Measurements from ENCODE around the gene ZBTB1.
A peak's percentile ranks its signal among the peaks of the same experiment; 100 is the strongest.

Gene ZBTB1, protein sequence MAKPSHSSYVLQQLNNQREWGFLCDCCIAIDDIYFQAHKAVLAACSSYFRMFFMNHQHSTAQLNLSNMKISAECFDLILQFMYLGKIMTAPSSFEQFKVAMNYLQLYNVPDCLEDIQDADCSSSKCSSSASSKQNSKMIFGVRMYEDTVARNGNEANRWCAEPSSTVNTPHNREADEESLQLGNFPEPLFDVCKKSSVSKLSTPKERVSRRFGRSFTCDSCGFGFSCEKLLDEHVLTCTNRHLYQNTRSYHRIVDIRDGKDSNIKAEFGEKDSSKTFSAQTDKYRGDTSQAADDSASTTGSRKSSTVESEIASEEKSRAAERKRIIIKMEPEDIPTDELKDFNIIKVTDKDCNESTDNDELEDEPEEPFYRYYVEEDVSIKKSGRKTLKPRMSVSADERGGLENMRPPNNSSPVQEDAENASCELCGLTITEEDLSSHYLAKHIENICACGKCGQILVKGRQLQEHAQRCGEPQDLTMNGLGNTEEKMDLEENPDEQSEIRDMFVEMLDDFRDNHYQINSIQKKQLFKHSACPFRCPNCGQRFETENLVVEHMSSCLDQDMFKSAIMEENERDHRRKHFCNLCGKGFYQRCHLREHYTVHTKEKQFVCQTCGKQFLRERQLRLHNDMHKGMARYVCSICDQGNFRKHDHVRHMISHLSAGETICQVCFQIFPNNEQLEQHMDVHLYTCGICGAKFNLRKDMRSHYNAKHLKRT

DNA sequence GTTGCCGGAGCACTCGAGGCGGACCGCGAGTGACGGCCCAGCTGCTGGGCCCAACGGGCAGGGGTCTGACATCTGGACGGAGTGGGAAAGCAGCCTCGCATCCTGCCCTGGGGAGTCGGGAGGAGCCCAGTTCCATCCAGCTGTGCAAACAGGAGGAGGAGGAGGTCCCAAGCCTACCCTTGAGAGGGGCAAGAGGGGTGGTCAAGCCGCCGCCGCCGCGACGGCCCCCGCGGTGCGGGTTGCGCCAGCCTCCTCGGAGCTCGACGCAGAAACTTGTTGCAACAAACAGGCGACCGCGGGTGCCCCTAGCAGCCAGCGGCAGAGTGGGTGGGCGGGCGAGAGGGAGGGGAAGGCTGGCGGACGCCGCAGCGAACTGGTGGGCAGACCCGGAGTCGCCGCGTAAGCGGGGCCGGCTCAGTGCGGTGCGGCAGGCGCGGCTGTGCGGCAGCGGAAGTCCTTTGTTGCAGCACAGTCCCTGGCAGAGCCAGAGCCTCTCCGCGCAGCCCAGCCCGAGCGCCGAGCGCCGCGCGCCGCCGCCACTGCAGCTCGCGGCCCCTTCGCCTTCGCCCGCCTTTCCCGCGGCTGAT is at the start of gene ZBTB1:
ZBTB1 (plus strand) TSS at position 461 of the 587 bp plus-strand sequence. CDS start 16,735 bp downstream, outside the sequence.
- no peak for TF ChIP-seq CTCF (IDR thresholded peaks at IDR 0.05; ENCODE audit: low read length, missing control alignments)
- H3K4me3 ChIP-seq (replicated peaks; ENCODE audit: low read depth, low read length), result peak within 1 kb of the TSS; percentile 76
- peak; percentile 88 for DNase-seq (ENCODE audit: low read depth)

- no peak for DNase-seq (ENCODE audit: low read depth)
Measured at GRCh38 chr14:64459405-64460136, 45.0 kb upstream of the ZBTB1 start.

DNA sequence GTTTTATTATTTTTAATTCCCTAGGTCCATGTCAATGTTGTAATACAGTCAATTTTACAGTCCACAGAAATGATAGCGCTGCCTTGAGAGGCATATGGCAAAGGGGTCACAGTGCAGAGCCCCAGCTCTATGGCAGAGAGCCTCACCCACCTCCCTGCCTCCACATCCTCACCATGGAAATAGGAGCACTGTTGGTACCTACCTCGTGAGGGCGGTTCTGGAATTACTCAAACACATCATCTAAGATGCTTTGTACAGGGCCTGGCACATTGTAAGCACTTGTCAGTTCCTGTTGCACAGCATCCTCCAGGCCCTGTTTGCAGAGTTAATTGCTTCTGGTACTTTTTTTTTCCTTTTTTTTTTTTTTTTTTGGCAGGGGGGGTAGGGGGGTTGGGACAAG is 43.3 kb upstream of the ZBTB1 start:
- TF ChIP-seq CTCF (IDR thresholded peaks at IDR 0.05; ENCODE audit: low read length, missing control alignments), result no peak
- no peak for DNase-seq (ENCODE audit: low read depth)
- H3K4me3 ChIP-seq (replicated peaks; ENCODE audit: low read depth, low read length), result no peak overlapping the region

More at GRCh38 chr14:64459405-64460136, 45.0 kb upstream of the ZBTB1 start:
- TF ChIP-seq CTCF (IDR thresholded peaks at IDR 0.05; ENCODE audit: low read length, missing control alignments), result no peak
- H3K4me3 ChIP-seq (replicated peaks; ENCODE audit: low read depth, low read length), result no peak overlapping the region

- no peak for TF ChIP-seq CTCF (IDR thresholded peaks at IDR 0.05; ENCODE audit: low read length, missing control alignments)
- no peak for DNase-seq (ENCODE audit: low read depth)
- H3K4me3 ChIP-seq (replicated peaks; ENCODE audit: low read depth, low read length), result no peak overlapping the region
Measured at GRCh38 chr14:64463195-64463594, 41.4 kb upstream of the ZBTB1 start.

DNA sequence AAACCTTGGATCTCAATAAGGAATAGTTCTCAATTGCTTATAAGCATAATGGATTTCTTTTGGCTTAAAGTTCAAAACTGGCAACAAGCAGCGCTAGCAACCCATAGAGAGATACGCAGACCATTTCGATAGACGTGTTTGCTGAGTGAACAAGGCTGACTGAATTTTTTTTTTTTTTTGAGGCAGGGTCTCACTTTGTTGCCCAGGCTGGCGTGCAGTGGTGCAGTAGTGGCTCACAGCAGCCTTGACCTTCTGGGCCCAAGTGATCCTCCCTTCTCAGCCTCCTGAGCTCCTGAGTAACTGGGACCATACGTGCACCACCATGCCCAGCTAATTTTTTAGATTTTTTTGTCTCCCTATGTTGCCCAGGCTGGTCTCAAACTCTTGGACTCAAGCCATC is 40.7 kb upstream of the ZBTB1 start:
- DNase-seq (ENCODE audit: low read depth), result no peak
- no peak overlapping the region for H3K4me3 ChIP-seq (replicated peaks; ENCODE audit: low read depth, low read length)
- no peak for TF ChIP-seq CTCF (IDR thresholded peaks at IDR 0.05; ENCODE audit: low read length, missing control alignments)

DNA sequence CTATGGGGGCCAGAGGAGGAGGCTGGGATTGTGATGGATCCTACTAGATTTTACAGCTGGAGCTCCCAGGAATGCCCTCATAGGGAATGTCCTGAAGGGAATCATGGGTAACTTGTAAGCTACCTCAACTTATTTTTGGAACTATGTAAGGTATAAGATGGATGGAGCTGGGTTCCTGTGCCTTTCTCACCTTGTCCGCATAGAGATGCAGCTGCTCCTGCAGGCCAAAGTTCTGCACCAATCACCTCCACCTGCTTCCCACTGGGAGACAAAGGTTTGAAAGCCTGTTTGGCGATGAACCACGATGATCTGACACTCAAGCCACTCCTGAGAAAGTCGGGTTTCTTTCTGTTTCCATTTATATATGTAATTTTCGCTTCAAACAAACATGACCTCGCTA is 39.9 kb upstream of the ZBTB1 start:
- DNase-seq (ENCODE audit: low read depth), result no peak
- peak overlapping the region; percentile 70 for H3K4me3 ChIP-seq (replicated peaks; ENCODE audit: low read depth, low read length)
- TF ChIP-seq CTCF (IDR thresholded peaks at IDR 0.05; ENCODE audit: low read length, missing control alignments), result no peak
